Hepatocyte (in vitro differentiated cells): Measurements from ENCODE around the gene SKA2.

Experiments used
- EZH2 ChIP-seq: fragments of 200-600 bp; sonication (generic); IDR thresholded peaks from 2 replicates; pipeline ENCODE4 v1.6.1; 2016; ENCODE audit warnings: antibody characterized with exemption, mild to moderate bottlenecking, borderline replicate concordance
- TF ChIP-seq, protein P1 (sequence below): fragments of 200-600 bp; sonication (generic); IDR thresholded peaks from 2 replicates; pipeline ENCODE4 v1.5.1; 2016; ENCODE audit warnings: antibody characterized with exemption, mild to moderate bottlenecking; ENCODE audit not compliant: poor library complexity

- TF ChIP-seq, protein P1, sequence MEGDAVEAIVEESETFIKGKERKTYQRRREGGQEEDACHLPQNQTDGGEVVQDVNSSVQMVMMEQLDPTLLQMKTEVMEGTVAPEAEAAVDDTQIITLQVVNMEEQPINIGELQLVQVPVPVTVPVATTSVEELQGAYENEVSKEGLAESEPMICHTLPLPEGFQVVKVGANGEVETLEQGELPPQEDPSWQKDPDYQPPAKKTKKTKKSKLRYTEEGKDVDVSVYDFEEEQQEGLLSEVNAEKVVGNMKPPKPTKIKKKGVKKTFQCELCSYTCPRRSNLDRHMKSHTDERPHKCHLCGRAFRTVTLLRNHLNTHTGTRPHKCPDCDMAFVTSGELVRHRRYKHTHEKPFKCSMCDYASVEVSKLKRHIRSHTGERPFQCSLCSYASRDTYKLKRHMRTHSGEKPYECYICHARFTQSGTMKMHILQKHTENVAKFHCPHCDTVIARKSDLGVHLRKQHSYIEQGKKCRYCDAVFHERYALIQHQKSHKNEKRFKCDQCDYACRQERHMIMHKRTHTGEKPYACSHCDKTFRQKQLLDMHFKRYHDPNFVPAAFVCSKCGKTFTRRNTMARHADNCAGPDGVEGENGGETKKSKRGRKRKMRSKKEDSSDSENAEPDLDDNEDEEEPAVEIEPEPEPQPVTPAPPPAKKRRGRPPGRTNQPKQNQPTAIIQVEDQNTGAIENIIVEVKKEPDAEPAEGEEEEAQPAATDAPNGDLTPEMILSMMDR = no peak
- TF ChIP-seq EZH2 = no peak
Measured at GRCh38 chr17:59160157-59161025, 5.4 kb upstream of the SKA2 start.
